Measurements from ENCODE around the gene MYOM1. TPM values are rescaled to one million over a fixed set of nuclear protein-coding genes. Genes with fewer than 3 reads are reported as not detected.

Gene MYOM1
- 1 to 10 TPM in 1 of 4 donors, under 1 TPM in 3; 0.23 to 2.5 (median 0.52) TPM for total RNA-seq

DNA sequence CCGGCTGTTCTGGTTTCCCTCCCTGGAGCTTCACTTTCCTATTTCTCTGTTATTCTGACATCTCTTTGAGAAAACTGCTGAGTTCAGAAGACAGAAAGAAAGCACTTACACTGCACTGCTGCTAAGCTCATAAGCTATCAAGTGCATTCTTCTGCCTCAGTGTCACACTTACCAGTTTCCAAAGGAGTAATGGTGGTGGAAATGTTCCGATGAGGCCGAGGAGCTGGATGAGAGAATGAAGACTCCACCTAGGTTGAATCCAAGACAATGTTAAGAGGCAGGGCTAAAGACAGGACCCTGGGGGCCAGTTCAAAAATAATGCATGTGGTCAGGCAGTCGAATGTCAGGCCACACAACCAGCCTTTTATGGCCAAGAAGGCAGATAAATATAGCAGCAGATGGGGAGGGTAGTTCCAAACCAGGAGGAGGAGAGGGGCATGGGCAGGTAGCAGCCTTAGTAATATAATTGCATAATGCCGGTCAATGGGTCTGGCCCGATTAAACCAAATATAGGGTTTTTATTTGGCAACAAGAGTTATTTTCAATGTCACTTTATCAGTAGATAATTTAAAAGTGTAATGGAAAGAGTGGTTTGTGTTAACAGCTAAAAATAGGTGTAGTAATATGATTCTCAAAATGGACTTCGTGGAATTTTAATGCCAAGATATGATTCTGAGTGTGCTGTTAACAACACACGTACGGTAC lies at the start of gene MYOM1:
MYOM1 (minus strand) TSS at position 338 of the 705 bp plus-strand sequence. CDS start 4,745 bp downstream, outside the sequence.
- Histone ChIP-seq H3K4me1 (peaks cover 0 to 12% (median 4%) of the 10 kb centered on the region in 3 donors), H3K4me3 (peak within 1 kb of the TSS in 3 of 4 donors; percentile 23 to 51 (median 26)), H3K9me3 (no peaks in the 10 kb centered on the region), H3K36me3 (no peaks in the 10 kb centered on the region), H3K27me3 (no peaks in the 10 kb centered on the region), H3K27ac (peak within 1 kb of the TSS; percentile 19 to 83 (median 73))
- 69 to 78% methylated on average over 9 of the region's 9 CpGs for WGBS, 2 donors
- TF ChIP-seq POLR2A (IDR thresholded peaks at IDR 0.05): no peak
- TF ChIP-seq, protein P1, sequence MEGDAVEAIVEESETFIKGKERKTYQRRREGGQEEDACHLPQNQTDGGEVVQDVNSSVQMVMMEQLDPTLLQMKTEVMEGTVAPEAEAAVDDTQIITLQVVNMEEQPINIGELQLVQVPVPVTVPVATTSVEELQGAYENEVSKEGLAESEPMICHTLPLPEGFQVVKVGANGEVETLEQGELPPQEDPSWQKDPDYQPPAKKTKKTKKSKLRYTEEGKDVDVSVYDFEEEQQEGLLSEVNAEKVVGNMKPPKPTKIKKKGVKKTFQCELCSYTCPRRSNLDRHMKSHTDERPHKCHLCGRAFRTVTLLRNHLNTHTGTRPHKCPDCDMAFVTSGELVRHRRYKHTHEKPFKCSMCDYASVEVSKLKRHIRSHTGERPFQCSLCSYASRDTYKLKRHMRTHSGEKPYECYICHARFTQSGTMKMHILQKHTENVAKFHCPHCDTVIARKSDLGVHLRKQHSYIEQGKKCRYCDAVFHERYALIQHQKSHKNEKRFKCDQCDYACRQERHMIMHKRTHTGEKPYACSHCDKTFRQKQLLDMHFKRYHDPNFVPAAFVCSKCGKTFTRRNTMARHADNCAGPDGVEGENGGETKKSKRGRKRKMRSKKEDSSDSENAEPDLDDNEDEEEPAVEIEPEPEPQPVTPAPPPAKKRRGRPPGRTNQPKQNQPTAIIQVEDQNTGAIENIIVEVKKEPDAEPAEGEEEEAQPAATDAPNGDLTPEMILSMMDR (IDR thresholded peaks at IDR 0.05): no peak
- no peak for DNase-seq
- intact Hi-C loops (cut with DNase I): no loop called here

DNA sequence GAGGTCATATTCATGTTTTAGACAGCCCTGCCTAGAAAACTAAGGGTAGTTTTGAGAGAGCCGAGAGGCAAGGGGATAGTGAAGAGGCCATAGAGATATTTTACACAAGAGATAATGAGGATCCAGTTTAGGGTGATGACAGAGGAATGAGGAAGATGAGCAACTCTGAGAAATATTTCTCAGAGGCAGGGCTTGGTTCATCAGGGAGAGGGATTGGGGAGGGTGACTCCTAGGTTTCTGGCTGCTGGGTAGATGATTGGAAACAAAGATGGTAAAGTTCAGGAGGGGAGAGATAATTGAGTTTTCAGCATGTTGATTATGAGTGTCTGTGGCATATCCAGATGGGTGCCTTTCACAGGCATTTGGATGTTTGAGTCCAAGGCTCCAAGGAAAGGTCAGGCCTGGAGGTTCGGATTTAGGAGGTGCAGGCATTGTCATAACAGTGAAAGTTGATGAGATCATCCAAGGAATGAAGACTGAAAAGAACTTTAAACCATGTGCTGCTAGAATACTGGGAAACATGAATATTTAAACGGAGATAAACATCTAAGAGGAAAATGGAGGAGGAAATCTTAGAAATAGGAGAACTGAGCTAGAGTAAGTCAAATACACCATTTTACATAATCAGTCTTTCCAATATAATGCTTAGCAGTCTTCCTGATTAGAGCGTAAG lies 49.6 kb upstream of the MYOM1 start:
- Histone ChIP-seq H3K4me3 (no peak overlapping the region), H3K4me1 (peaks cover 23 to 70% (median 47%) of the 10 kb centered on the region in 3 donors), H3K36me3 (peaks cover 0 to 22% (median 0%) of the 10 kb centered on the region in 3 donors), H3K9me3 (no peaks in the 10 kb centered on the region), H3K27me3 (no peaks in the 10 kb centered on the region), H3K27ac (no peak overlapping the region)
- intact Hi-C loops (cut with DNase I): loop anchor here (10.0 kb wide), 1 partner anchor 185 kb away; the partner anchor contains the start of gene TGIF1
- DNase-seq: no peak
- 76 to 77% methylated on average over 4 of the region's 4 CpGs for WGBS, 2 donors
- TF ChIP-seq, protein P1 (IDR thresholded peaks at IDR 0.05): no peak
- TF ChIP-seq POLR2A (IDR thresholded peaks at IDR 0.05): no peak

DNA sequence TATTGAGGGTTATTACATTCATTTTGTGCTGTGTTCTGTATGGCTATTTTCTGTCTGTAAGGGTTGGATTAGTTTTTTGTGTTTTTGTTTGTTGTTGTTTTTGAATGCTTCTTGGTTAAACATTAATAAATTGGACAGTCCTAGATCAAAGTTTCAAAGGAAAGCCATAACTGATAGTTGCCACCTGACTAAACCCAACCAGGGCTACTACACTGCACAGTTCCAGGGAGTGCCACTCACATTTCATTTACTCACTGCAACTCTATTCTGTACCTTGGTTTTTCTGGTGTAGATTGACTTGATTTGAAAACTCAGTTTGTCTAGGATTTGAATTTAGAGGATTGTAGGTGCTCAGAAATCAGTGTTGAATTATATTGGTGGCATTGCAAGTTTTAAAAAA lies 48.5 kb upstream of the MYOM1 start:
- DNase-seq: no peak
- H3K4me1 ChIP-seq: peaks cover 23 to 81% (median 55%) of the 10 kb centered on the region in 3 donors
- H3K36me3 ChIP-seq: peaks cover 0 to 12% (median 0%) of the 10 kb centered on the region in 3 donors
- no peaks in the 10 kb centered on the region for H3K27me3 ChIP-seq
- H3K9me3 ChIP-seq: no peaks in the 10 kb centered on the region
- H3K4me3 ChIP-seq: no peak overlapping the region
- no peak overlapping the region for H3K27ac ChIP-seq
- intact Hi-C loops (cut with DNase I): loop anchor here (10.0 kb wide), 1 partner anchor 186 kb away; the partner anchor contains the start of gene TGIF1
- TF ChIP-seq, protein P1 (IDR thresholded peaks at IDR 0.05): no peak
- no peak for TF ChIP-seq POLR2A (IDR thresholded peaks at IDR 0.05)

DNA sequence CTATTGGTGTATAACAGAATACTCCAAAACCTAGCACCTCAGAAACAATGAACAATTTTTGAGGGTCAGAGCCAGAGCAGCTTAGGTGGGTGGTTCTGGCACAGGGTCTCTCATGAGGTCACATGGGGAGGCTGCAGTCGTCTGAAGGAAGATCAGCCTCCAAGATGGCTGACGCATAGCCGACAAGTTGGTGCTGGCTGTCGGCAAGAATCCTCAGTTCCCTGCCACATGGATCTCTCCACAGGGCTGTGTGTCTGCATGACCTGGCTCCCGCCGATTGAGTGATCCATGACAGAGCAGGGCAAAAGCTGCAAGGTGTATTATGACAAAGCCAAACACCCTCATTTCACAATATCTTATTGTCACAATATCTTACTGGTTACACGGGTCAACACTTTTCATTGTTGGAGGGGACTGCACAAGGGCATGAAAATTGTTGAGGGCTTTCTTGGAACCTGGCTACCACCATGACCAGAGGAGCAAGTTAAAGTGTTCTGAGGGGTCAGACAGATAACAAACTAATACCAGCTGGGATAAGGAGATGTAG lies 46.4 kb upstream of the MYOM1 start:
- Histone ChIP-seq H3K4me3 (no peak overlapping the region), H3K9me3 (no peaks in the 10 kb centered on the region), H3K27ac (peak overlapping the region; percentile 17 to 64 (median 50)), H3K27me3 (no peaks in the 10 kb centered on the region), H3K36me3 (no peaks in the 10 kb centered on the region), H3K4me1 (peaks cover 23 to 80% (median 55%) of the 10 kb centered on the region in 3 donors)
- WGBS, 2 donors: 14 to 20% methylated on average over 6 to 7 of the region's 7 CpGs
- intact Hi-C loops (cut with DNase I): loop anchor here (10.0 kb wide), 1 partner anchor 189 kb away; the partner anchor contains the start of gene TGIF1
- no peak for DNase-seq
- TF ChIP-seq, protein P1 (IDR thresholded peaks at IDR 0.05): no peak
- no peak for TF ChIP-seq POLR2A (IDR thresholded peaks at IDR 0.05)
